ENCODE measurements around the gene TRAPPC2L.

TRAPPC2L gene

DNA sequence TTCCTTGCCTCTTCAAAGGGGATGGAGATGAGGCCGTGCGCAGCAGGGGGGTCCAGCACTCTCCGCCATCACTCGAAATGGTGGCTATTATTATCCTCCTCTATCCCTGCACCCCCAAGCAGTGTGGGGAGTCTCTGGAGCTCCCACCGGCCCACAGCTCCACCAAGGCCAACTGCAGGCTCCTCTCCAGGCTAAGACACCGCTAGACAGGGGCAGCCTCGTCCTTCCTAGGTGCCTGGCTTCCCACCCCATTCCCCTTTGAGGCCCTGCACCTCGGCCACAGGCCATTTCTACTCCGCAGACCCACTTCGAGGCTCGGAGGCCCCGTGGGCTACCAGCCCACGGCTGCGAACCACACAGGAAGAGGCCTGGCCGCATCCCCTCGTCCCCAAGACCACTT, 49.1 kb downstream of the TRAPPC2L start:
- no peak for FAIRE-seq
- no peak for DNase-seq (ENCODE audit: low spot score)

DNA sequence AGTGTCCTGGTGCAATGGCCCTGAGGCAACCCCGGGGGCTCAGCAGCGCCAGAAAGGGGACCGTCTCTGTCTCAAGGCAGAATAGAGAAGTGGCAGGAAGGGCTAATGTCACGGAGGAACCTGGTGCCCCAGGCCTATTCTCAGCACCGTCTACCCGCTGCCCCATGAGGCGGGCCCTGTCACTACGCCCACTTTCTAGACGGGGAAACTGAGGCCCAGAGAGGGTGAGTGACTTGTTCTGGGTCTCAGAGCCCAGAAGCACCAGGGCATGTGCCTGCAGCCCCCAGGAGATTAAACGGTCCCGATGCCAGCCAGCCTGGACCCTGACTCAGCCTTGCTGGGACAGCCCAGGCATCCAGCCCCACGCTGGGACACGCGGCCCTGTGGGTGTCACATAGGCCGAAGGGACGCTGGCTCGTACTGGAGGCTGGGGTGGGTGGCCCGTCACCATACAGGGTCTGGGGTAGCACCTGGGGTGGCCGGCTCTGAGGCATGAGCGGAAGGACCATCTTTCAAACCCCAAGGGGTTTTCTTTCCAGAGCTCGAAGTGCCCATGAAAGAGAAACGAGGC, 49.7 kb downstream of the TRAPPC2L start:
- DNase-seq (ENCODE audit: low spot score) (no peak), FAIRE-seq (no peak)

DNA sequence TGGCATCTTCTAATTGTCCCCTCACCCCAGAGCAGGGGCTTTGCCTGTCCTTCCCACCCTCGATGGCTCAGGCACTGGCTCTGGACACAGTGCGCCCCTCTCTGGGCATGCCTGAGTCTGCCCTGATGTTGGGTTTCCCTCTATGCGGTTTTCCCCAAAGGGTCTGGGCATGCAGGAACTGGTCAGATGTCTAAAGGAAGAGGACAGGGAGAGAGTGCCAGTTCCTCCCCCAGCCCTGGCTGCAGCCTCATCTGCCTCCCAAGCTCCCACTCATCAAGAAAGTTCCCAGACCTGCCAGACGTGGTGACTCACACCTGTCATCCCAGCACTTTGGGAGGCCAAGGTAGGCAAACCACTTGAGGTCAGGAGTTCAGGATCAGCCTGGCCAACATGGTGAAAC, 50.8 kb downstream of the TRAPPC2L start:
- DNase-seq (ENCODE audit: low spot score) (peak; percentile 89), FAIRE-seq (peak; percentile 92)

DNA sequence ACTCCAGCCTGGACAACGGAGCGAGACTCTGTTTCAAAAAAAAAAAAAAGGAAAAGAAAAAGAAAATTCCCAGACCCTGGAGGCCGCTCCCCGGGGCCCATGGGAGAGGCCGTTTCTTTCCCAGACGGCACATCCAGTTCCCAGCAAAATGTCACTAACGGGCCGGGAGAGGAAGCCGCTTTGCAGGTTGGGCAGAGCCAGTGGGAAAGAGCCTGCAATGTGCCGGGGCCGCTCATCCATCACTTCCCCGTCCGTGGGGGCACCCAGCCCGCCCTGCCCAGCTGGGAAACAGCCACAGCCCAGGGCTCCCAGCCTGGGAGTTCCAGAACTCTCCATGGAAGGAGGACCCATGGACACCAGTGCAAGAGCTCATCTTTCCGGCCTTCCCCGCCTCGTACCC, 51.4 kb downstream of the TRAPPC2L start:
- FAIRE-seq (no peak), DNase-seq (ENCODE audit: low spot score) (no peak)

DNA sequence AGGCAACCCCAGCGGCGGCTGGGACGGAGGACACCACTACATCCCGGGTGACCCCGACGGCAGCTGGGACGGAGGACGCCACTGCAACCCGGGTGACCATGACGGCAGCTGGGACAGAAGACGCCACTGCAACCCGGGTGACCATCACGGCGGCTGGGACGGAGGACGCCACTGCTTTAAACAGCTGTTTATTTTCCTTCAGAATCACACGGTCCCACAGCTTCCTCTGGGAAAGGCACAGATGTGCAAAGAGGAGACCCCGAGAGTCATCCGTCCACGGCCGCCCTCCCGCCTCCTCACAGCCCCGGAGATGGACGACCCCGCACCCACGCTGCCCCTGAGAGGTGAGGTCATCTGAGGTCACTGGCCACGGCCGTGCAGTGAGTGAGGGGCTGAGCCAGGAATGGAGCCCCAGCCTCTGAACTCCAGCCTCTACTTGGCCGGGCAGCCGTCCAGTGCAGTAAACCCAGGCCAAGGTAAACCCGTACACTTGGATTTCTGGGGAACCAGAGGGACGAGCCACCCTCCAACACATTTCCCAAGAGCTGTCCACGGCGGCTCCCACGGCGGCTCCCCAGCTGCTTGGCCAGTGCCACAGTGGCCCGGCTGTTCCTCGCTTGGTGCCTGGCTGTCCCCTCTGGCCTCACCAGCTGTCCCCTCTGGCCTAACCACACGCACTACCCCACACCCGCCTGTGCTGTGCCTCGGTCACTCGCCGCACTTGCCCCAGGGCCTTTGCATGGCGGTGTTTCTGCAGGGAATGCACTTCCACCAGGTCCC, 52.7 kb downstream of the TRAPPC2L start:
- DNase-seq (ENCODE audit: low spot score) (no peak), FAIRE-seq (no peak)

DNA sequence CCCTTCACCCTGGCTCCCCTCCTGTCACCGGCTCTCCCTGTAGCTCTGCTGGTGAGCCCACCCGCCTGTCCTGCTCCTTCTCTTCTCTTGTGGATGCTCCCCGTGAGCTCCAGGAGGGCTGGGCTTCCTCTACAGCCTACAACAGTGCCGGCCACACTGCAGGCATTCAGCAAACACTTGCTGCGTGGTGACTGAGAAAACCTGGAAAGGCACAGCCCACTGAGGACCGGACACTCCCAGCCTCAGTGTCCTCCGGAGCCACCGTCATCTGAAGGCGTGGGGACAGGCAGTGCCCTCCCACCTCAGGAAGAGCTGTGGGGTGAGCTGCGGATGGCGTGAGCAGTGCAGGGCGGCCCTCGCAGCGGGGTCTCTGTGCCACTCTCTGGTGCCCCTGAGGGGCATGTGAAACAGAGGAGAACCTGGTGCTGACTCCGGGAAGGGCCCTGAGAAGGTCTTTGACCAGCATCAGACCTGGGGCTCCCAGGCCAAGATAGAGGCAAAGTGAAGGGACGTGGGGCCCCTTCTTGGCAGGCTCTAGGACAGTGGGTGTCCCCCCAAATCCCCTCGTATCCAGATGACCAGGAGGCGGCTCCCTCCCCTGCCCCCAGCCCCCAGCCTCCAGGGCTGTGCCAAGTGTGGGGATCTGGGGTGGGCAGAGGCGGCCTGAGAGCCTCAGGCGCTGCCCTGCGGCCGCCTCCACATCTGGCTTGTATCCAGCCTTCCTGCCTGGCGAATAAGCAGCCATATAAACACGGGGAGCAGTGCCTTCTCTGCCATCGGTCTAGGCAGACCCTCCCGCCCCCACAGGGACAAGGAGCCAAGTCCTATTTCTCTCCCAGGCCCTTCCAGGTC, 53.6 kb downstream of the TRAPPC2L start:
- DNase-seq (ENCODE audit: low spot score), result no peak

DNA sequence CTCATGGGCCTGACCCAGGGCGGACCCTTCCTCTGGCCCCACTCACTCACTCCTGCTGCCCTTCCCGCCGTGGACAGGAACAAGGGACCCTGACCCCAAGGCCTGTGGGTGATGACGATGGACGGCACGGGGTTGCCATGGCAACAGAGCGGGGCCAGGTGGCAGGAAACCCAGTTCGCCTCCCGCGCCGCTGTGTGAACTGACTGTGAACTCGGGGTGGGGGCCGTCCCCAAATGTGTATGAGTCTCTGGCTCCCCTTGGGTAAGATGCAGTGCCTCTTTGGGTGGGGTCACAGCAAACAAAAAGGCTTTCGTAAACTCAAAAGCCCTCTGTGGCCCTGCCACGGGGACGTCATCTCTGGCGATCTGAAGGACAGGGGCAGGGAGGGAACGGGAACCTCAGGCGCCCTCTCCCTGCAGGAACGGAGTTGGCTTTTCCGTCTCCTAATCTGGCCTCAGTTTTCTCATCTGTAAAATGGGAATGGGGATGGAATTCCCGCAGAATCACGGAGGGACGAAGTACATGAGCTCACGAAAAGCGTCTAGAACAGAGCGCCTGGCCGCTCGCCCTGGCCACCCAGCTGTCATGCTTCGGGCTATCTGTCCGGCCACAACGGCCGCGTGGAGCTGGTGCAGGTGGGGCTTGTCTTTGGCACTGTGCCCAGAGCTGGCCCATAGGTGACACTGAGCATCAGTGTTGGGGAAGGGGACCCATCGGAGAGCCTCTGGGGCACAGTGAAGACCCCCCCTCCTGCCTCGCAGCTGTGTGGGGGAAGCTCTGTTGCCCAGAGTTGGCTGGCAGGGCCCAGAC, 54.4 kb downstream of the TRAPPC2L start:
- FAIRE-seq (no peak), DNase-seq (ENCODE audit: low spot score) (no peak)

More for the DNA sequence above, 53.6 kb downstream of the TRAPPC2L start:
- no peak for FAIRE-seq

DNA sequence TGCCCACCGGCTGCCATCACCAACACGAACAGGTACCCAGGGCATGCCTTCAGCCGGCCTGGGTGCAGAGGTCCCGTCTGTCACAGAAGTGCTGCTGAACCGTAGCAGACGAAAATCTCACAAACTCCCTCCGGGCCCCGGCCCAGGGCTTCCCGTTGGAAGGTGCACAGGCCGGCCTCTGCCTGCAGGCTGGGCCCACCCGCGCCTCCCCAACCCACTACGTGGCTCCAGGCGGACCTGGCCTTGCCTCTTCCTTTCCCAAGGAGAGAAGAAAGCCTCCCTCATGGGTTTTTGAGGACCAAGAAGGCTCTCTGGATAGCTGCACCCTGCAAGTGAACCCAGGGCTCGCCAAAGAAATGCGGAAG, 55.0 kb downstream of the TRAPPC2L start:
- FAIRE-seq (no peak), DNase-seq (ENCODE audit: low spot score) (no peak)
